Left lung (tissue), 10 donors: ENCODE measurements around the gene ZNF540. TPM values are rescaled to one million over a fixed set of nuclear protein-coding genes. Genes with fewer than 3 reads are reported as not detected.
"Not testable (repeated sequence)": the region's sequence is repeated elsewhere in the genome, so short reads cannot be mapped to it uniquely, and the experiment has no call there.

Experiments
- ATAC-seq: fragments of 200-7000 bp; cut with Tn5 transposase; one replicate; pipeline ENCODE4 v1.9.1; 2020; ENCODE audit warnings: moderate library complexity
- DNase-seq, 4 donors: peaks; one replicate each; pipeline ENCODE4 v3.0.0-alpha.2; 2013 to 2020
- H3K27ac ChIP-seq, 2 donors: fragments of 200-600 bp; sonication (generic) in 1 of 2; one replicate each; pipeline versions ENCODE4 v1.5.0 to v1.8.0; 2020 to 2021
- H3K27me3 ChIP-seq, 2 donors: fragments of 200-600 bp; sonication (generic) in 1 of 2; one replicate each; pipeline versions ENCODE4 v1.5.0 to v1.8.0; 2020 to 2021
- H3K36me3 ChIP-seq, 2 donors: fragments of 200-600 bp; sonication (generic) in 1 of 2; one replicate each; pipeline versions ENCODE4 v1.5.0 to v1.8.0; 2020 to 2021
- H3K4me1 ChIP-seq, 2 donors: fragments of 200-600 bp; one replicate each; pipeline ENCODE4 v1.8.0; 2021
- H3K4me3 ChIP-seq, 2 donors: fragments of 200-600 bp; sonication (generic) in 1 of 2; one replicate each; pipeline versions ENCODE4 v1.5.0 to v1.8.0; 2020 to 2021; ENCODE audit warnings: mild to moderate bottlenecking in 1 of 2
- H3K9me3 ChIP-seq, 2 donors: fragments of 200-600 bp; sonication (generic) in 1 of 2; one replicate each; pipeline versions ENCODE4 v1.5.0 to v1.8.0; 2020 to 2021
- CTCF ChIP-seq, 2 donors: fragments of 200-600 bp; sonication (generic) in 1 of 2; IDR thresholded peaks; one replicate each; pipeline versions ENCODE4 v1.5.0 to v1.8.0; 2021; ENCODE audit warnings: antibody characterized with exemption in 2 of 2
- intact Hi-C, 2 donors: fragments of 100-400 bp; cut with DNase I; formaldehyde crosslinking; loops; one replicate each; pipeline versions ENCODE4 v1.11.2 to v1.14.2; 2022
- polyA plus RNA-seq, 6 donors: library from polyadenylated mRNA; unstranded; fragments of 120-200 nt; gene quantifications; one replicate each; pipeline ENCODE4 v1.2.1, GENCODE V29; 2013; ENCODE audit not compliant: insufficient read length in 6 of 6
- total RNA-seq, 2 donors: library from RNA; stranded (reverse); fragmentation: NEBNext Ultra II Directional; extraction: Animal tissue kit (Norgen Biotek cat#: 25700); gene quantifications; one replicate each; pipeline ENCODE4 v1.2.1, GENCODE V29; 2021
- donor health status: DM: no; HTN: yes; CAD: no.
- donor health status: DM: no; HTN: no; CAD: no.

The ZNF540 gene
- total and polyA plus RNA-seq, 8 donors: 1.9 to 8.7 (median 6.3) TPM

DNA sequence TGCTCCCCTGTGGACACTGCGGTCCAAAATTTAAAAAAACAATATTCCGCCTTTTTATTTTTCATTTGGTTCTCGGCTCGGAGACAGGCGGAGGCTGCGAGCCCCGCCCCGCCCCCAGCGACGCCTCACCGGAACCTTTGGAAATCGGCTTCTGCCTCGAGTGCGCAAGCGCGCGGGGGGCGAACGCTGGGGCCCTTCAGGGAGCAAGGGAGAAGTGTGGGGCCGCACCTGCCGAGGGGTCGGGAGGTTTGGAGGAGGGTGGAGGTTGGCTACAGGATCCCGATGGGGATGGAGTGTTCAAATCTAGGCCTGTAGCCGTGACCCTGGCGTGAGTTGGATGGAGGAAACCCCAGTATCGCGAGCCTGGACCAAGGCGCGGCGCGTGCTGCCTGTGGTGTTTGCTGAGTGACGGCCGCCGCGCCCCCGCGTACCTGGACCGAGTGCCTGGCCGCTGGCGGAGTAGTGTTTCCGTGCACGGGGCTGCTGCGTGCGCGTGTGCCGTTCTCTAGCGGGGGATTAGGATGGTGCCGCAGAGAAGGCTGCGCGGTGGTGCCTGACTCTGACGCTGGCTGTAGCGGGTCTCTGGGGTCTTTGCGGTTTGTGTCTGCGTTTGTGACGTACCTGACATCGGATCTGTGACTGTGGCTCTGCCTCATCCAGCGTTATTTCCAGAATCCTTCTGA is 61.2 kb downstream of the ZNF540 start:
- ATAC-seq (peak; percentile 87), DNase-seq (peak; percentile 86 to 94 (median 89))
- Histone ChIP-seq H3K27me3 (no peaks in the 10 kb centered on the region), H3K4me3 (peak overlapping the region; percentile 70 to 79), H3K27ac (peak overlapping the region; percentile 88 to 90), H3K4me1 (peaks cover 8 to 26% of the 10 kb centered on the region in 2 donors), H3K36me3 (peaks cover 0 to 2% of the 10 kb centered on the region in 2 donors), H3K9me3 (peaks cover 0 to 16% of the 10 kb centered on the region in 2 donors)
- intact Hi-C loops: no loop called here
- TF ChIP-seq CTCF (IDR thresholded peaks at IDR 0.05): no peak

DNA sequence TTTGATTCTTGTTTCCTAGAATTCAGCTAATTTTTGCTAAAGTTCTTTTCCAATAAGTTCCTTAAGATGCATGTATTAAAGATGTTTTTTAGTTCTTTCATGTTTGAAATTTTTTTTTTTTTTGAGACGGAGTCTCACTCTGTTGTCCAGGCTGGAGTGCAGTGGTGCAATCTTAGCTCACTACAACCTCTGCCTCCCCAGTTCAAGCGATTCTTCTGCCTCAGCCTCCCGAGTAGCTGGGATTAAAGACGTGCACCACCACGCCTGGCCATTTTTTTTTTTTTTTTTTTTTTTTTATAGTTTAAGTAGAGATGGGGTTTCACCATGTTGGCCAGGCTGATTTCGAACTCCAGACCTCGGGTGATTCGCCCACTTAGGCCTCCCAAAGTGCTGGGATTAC is 62.5 kb downstream of the ZNF540 start:
- DNase-seq: not testable (repeated sequence)
- H3K9me3 ChIP-seq: peaks cover 0 to 23% of the 10 kb centered on the region in 2 donors

More for the DNA sequence above, 62.5 kb downstream of the ZNF540 start:
- intact Hi-C loops, H3K27ac ChIP-seq, H3K4me3 ChIP-seq, ATAC-seq, H3K36me3 ChIP-seq, H3K27me3 ChIP-seq: not testable (repeated sequence)
- peaks cover 8 to 26% of the 10 kb centered on the region in 2 donors for H3K4me1 ChIP-seq

Other genes with a start within 250 kb of the ZNF540 start
- gene ZNF527, start 223.8 kb upstream of the ZNF540 start, total RNA-seq: 1 to 10 TPM; 4.3 to 5.4 TPM
- 10 to 100 TPM in 5 of 6 donors, 1 to 10 TPM in 1; 9.9 to 11.9 (median 11.4) TPM for gene ZNF527, start 223.8 kb upstream of the ZNF540 start, polyA plus RNA-seq
- gene ZNF569, start 127.4 kb upstream of the ZNF540 start, total RNA-seq: 1 to 10 TPM; 3.5 to 4.6 TPM
- 10 to 100 TPM in 3 of 6 donors, 1 to 10 TPM in 3; 9.1 to 15.5 (median 10.4) TPM for gene ZNF569, start 127.4 kb upstream of the ZNF540 start, polyA plus RNA-seq
- gene ZNF570, start 125.5 kb upstream of the ZNF540 start, total RNA-seq: 1 to 10 TPM; 4.1 to 4.8 TPM
- 10 to 100 TPM in 5 of 6 donors, 1 to 10 TPM in 1; 9.7 to 12.9 (median 11.1) TPM for gene ZNF570, start 125.5 kb upstream of the ZNF540 start, polyA plus RNA-seq
- 1 to 10 TPM; 3.5 to 4.8 TPM for gene ZNF793, start 87.9 kb upstream of the ZNF540 start, total RNA-seq
- 10 to 100 TPM; 27.0 to 39.4 (median 38.5) TPM for gene ZNF793, start 87.9 kb upstream of the ZNF540 start, polyA plus RNA-seq
- gene ZNF571, start 84 bp upstream of the ZNF540 start, total RNA-seq: 1 to 10 TPM; 3.4 to 5.1 TPM
- gene ZNF571, start 84 bp upstream of the ZNF540 start, polyA plus RNA-seq: 10 to 100 TPM; 10.9 to 15.0 (median 11.6) TPM
- 10 to 100 TPM; 11.6 to 12.8 TPM for gene ZFP30, start 60.6 kb downstream of the ZNF540 start, total RNA-seq
- 10 to 100 TPM; 22.5 to 28.3 (median 23.9) TPM for gene ZFP30, start 60.6 kb downstream of the ZNF540 start, polyA plus RNA-seq
- gene ZNF607, start 124.9 kb downstream of the ZNF540 start, total RNA-seq: 1 to 10 TPM; 6.5 to 8.3 TPM
- gene ZNF607, start 124.9 kb downstream of the ZNF540 start, polyA plus RNA-seq: 10 to 100 TPM; 11.2 to 12.3 (median 11.7) TPM
- 10 to 100 TPM; 12.7 to 15.3 TPM for gene ZNF573, start 184.7 kb downstream of the ZNF540 start, total RNA-seq
- 10 to 100 TPM; 16.4 to 30.5 (median 22.2) TPM for gene ZNF573, start 184.7 kb downstream of the ZNF540 start, polyA plus RNA-seq